GM12865 (cell line): Measurements from ENCODE around the gene RAB27B.

Experiments
- DNase-seq: peaks from one replicate; pipeline ENCODE4 v3.0.0; 2010; ENCODE audit warnings: low read depth
- H3K4me3 ChIP-seq: 2 replicates; pipeline ENCODE4 v1.5.1; 2011; ENCODE audit warnings: mild to moderate bottlenecking, low read depth, low read length, control low read depth
- TF ChIP-seq, protein P1 (sequence below): IDR thresholded peaks from 2 replicates; pipeline ENCODE4 v1.5.1; 2011; ENCODE audit warnings: low read length, control low read depth, low read depth, inconsistent platforms; ENCODE audit not compliant: insufficient read depth; ENCODE audit errors: missing control alignments

Gene RAB27B

DNA sequence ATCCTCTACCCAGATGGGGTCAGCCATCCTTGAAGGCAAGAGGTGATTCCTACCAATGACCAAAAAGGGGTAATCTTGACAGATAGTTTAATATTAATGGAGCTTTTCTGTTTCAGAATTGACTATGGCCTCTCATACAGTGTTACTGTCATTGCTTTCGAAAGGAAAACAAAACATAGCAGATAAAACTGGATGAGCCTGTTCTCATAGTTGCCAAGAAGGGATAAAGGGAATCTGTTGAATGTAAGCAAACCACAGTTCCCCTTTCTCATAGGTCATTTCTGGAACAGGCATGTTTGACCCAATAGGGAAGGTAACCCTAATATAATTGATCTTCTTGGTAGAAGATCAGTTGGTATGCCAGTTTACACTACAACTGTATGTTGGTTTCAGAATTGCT, 1.6 kb downstream of the RAB27B start:
- no peak overlapping the region for H3K4me3 ChIP-seq
- TF ChIP-seq, protein P1, sequence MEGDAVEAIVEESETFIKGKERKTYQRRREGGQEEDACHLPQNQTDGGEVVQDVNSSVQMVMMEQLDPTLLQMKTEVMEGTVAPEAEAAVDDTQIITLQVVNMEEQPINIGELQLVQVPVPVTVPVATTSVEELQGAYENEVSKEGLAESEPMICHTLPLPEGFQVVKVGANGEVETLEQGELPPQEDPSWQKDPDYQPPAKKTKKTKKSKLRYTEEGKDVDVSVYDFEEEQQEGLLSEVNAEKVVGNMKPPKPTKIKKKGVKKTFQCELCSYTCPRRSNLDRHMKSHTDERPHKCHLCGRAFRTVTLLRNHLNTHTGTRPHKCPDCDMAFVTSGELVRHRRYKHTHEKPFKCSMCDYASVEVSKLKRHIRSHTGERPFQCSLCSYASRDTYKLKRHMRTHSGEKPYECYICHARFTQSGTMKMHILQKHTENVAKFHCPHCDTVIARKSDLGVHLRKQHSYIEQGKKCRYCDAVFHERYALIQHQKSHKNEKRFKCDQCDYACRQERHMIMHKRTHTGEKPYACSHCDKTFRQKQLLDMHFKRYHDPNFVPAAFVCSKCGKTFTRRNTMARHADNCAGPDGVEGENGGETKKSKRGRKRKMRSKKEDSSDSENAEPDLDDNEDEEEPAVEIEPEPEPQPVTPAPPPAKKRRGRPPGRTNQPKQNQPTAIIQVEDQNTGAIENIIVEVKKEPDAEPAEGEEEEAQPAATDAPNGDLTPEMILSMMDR = no peak
- no peak for DNase-seq

DNA sequence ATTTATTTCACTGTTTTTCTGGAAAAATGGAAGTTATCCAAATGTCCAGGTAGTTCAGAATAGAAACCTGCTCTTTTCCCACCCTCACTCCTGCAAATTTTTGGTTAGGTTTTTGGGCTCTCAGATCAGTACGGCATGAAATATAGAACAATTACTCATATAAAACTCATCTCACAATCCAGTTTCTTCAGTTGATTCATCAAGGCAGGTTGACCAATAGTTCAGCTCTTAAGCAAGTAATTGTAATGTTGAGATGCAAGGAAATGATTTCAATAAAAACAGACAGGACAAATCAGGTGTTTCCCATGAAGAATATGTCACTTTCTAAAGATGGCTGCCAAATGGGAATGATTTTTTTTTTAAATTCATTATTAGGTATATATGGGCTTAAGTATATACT, 2.0 kb downstream of the RAB27B start:
- no peak for DNase-seq
- TF ChIP-seq, protein P1 = no peak
- no peak overlapping the region for H3K4me3 ChIP-seq

DNA sequence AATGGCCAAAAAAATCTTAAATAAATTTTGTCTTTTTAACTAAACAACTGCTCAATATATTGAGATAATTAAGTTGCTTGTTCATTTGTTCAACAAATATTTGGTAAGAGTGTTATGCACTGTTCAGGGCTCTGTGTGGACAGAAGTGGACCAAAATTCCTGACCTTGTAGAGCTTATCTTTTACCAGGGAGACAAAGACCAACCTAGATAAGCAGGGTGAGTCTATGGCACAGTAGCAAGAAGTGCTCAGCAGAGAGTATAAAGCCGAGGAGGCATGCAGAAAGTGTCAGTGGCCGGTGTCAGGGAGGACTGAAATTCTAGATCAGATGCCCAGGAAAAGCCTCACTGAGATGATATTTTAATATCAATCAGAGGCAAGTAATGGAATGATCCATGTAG, 2.6 kb downstream of the RAB27B start:
- no peak for DNase-seq
- no peak overlapping the region for H3K4me3 ChIP-seq
- TF ChIP-seq, protein P1 = no peak

DNA sequence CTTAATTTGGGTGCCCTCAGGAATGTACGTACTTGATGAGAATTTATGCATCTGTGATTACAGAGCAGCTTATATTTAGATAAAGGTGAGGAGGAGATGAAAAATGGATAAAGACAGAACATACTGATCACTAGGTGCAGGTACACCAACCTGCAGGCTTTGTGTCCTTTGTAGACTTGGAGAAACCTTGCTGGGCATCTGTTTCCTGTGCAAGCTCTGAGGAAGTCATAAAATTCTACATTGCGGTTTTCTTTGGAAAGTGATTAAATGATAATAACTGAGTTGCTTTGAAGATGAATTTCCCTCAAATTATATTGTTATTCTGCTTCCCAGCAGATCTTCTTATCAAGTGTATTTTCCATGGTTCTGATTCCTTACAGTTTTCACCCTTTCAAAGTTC, 7.7 kb downstream of the RAB27B start:
- no peak overlapping the region for H3K4me3 ChIP-seq
- DNase-seq = no peak
- TF ChIP-seq, protein P1 = no peak

DNA sequence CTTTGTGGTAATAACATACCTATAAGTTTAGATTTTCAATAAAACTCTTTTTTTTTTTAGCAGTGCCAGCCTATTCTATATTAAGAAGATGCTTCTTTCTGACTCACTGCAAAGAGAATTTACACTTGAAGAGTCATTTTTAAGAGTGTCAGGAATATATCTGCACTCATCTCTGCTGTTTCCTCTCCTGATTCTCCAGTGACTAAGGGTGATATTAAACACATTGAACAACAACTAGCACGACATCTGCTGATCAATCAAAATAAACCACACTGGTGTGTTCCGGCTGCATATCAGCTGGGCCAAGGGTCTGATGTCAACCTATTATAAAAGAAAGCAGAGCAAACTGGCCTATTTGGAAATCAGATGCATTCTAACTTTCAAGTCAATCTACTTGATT, 15.0 kb downstream of the RAB27B start:
- TF ChIP-seq, protein P1 = no peak
- no peak for DNase-seq

DNA sequence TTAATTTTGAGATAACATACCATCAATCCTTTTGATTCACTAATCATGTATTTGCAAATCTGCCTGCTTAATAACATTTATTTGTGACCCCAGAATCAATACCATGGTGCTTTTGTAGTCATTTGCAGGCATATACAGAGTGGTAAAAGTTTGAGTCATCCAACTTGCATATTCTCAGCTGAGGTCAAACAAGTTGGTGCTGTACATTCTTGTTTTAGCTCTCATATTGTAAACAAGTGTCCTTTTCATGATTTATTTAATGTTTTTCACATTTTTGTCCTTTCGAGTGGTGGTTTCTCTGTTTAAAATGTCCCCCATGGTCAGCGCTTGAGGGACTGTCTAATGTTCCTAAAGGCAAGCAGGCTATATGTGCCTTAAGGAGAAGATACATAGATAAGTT, 17.5 kb downstream of the RAB27B start:
- TF ChIP-seq, protein P1 = no peak
- DNase-seq = no peak
- H3K4me3 ChIP-seq = no peak overlapping the region

More for the DNA sequence above, 15.0 kb downstream of the RAB27B start:
- no peak overlapping the region for H3K4me3 ChIP-seq

DNA sequence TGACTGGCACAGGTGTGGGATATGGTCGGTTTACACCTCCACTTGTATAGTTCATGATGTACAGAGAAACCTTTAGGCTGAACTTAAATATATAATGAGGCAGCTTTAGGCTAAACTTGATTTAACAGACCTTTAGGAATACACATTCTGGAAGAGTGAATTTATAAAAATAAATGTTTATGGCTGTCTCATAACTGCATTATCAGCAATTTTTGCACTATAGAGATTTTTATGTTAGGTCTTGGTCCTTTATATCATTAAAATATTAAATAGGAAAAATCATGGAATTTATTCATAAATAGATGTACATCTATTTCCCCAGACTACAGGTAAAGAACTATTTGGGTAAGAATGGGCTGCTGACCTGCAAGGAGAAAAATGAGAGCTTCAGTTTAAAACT, 19.8 kb downstream of the RAB27B start:
- no peak for DNase-seq

More for the DNA sequence above, 19.8 kb downstream of the RAB27B start:
- no peak overlapping the region for H3K4me3 ChIP-seq
- TF ChIP-seq, protein P1 = no peak
